Activated CD4-positive, alpha-beta T cell treated with anti-CD3 and anti-CD28 coated beads, Interleukin-2, amount 50 U/mL, for 48 hours (primary cell): ENCODE data around the gene ESYT1.
A peak's percentile ranks its signal among the peaks of the same experiment; 100 is the strongest.
"Not testable (repeated sequence)": the region's sequence is repeated elsewhere in the genome, so short reads cannot be mapped to it uniquely, and the experiment has no call there.

Experiments used
- DNase-seq, 2 experiments: peaks; one replicate each; pipeline ENCODE4 v3.0.0-alpha.2; 2020

ESYT1 gene

DNA sequence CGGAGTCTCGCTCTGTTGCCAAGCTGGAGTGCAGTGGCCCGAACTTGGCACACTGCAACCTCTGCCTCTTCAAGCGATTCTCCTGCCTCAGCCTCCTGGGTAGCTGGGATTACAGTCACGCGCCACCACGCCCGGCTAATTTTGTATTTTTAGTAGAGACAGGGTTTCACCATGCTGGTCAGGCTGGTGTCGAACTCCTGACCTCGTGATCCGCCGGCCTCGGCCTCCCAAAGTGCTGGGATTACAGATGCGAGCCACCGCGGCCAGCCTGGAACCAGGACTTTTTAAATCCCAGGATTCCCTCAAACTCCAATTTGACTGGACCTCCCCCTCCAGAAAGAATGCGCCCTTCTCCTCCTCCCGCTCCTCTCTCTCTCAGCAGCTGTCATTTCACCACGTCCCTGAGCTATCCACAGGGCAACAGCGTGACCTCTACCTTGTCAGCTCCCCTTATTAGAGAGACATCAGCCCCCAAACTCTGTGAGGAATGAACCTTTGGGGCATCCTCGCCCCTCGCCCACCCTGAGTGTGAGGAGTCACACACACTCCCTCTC is 2.0 kb downstream of the ESYT1 start:
- DNase-seq = no peak

DNA sequence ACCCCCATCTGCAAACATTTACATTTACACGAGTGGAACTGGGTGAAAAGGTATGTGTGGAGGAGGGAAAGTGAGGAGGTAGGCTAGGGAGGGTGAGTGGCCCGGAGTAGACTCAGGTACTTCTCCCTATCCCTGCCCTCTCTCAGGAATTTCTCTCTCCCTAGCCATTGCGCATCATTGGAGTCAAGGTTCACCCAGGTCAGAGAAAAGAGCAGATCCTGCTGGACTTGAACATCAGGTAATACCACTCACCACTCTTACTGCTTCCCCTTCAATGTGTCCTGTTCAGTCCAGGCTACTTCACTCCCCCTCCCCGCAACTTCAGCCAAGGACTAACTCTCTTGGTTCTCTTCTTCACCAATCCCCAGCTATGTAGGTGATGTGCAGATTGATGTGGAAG is 2.8 kb downstream of the ESYT1 start:
- DNase-seq = no peak

DNA sequence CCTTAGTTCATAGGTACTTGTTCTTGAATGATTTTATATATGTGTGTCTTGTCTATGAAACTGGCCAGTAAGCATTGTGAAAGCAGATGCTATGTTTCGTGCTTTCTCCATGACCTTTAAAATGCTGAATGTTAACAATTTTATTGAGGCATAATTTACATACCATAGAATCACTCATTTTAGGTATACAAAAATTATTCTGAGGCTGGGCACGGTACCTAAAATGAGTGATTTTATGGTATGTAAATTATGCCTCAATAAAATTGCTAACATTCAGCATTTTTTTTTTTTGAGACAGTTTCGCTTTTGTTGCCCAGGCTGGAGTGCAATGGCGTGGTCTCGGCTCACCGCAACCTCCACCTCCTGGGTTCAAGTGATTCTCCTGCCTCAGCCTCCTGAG is 6.8 kb downstream of the ESYT1 start:
- no peak for DNase-seq

DNA sequence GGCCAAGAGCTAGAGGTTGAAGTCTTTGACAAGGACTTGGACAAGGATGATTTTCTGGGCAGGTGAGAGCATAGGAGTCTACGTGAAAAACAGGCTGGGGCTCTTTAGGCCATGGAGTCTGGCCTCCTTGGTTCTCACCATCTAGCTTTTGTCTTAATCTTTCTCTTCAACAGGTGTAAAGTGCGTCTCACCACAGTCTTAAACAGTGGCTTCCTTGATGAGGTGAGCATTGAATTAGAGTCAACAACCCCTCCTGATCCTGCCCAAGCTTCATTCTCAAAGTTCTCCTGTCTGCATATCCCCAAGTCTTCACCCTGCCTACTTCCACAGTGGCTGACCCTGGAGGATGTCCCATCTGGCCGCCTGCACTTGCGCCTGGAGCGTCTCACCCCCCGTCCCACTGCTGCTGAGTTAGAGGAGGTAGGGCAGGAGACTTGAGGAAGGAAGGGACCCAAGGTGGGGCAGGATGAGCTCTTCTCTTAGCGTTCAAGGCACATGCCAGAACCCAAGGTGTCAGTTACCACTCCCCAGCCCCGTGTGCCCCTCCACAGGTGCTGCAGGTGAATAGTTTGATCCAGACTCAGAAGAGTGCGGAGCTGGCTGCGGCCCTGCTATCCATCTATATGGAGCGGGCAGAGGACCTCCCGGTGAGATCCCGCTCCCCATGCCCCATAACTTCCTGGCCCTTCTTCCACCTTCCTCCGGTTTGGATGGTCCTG is 9.9 kb downstream of the ESYT1 start:
- no peak for DNase-seq

DNA sequence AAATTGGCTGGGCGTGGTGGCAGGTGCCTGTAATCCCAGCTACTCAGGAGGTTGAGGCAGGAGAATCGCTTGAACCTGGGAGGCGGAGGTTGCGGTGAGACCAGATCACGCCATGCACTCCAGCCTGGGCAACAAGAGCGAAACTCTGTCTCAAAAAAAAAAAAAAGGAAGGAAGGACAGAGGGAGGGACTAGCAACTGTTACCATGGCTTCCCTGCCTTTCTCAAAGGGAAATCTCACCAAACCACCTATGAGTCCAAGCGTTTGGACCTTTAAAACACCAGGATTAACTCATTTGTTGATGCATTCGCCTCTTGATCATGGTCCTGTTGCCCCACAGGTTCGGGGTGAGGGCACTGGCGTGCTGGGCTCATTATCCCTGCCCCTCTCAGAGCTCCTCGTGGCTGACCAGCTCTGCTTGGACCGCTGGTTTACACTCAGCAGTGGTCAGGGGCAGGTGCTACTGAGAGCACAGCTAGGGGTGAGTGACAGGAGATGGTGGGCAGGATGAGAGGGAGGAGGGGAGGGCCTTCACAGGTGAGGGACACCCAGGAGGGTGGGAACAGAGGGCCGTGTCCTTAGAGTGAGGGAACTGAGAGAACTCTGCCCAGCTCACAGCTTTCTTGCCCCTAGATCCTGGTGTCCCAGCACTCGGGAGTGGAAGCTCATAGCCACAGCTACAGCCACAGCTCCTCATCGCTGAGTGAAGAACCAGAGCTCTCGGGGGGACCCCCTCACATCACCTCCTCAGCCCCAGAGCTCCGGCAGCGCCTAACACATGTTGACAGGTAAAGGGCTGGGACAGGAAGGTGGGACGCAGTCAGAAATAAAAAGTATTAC is 14.1 kb downstream of the ESYT1 start:
- DNase-seq = no peak

DNA sequence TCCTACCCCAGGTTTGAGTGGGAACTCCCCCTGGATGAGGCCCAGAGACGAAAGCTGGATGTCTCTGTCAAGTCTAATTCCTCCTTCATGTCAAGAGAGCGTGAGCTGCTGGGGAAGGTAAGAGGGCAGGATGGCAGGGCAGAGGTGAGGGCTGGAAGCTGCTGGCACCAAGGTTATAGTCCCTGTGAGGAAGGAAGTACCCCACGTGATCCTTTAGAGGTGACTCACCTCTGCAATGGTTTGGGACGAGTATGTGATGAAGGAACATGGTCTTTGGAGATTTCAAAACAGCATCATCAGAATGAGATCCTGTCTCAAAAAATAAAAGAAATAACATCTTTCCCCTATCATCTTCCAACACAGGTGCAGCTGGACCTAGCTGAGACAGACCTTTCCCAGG is 15.2 kb downstream of the ESYT1 start:
- no peak for DNase-seq

DNA sequence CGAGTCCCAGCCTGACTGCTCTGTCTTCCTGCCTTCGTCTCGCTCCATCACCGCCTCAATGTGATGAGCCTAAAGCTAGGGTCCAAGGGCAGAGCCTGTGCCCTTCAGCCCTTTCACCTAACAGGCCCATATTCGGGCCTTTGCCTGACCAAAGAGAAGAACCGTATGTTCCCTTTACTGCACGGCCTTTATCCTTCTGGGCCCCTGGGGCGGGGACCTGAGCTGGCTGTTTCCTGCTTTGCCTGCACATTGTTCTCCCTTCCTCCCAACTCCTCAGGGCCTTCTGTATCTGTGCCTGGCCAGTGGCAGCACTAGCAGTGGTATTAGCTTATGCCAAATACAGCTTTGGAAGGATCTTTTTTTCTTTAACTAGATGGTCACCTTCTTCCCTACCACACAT is 15.8 kb downstream of the ESYT1 start:
- DNase-seq = no peak

DNA sequence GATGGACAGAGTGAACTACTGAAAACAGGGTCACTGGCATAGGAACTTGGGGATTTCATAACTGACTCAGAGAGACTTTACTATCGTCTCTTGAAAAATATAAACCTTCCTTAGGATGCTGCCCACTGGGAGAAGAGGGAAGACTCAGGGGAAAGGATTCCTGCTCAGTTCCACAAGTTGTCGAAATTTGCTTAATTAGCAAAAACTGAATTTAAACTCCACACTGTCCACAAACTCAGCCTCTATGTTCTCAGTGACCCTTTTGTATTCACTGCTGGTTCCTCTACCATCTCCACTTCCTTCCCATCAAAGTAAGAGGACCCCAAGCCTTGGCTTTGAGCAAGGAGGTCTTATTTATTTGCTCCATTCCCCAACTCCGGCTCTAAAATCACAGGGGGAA is 17.1 kb downstream of the ESYT1 start:
- no peak for DNase-seq

DNA sequence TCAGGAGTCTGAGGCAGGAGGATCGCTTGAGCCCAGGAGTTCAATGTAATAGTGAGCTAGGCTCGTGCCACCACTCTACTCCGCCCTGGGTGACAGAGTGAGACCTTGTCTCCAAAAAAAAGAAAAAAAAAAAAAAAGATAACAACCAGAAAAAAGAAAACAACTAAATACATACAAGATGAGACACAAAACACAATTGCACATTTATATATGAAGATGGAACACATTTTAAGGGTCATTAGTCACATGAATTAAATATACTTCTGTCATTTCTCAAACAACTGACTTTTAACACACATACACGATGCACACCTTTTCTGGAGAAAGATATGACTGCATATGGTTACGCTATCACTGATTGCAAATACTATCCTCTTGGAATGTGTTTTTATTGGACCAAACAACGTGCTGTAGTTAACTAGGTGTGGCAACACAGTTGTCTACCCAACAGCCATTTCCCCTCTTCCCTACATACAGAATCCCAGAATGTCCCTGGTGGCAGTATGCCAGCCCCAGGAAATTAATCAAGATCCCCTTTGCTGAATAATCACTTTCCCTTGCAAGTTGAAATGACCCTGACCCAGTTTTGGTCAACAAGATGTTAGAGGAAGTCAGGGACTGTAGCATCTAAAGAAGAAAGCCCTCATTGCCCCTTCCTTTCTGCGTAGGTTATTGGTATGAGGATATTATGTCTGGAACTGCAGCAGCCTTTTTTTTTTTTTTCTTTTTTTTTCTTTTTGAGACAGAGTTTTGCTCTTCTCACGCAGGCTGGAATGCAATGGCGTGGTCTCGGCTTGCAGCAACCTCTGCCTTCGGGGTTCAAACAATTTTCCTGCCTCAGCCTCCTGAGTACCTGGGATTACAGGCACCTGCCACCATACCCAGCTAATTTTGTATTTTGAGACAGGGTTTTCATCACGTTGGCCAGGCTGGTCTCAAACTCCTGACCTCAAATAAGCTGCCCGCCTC is 18.7 kb downstream of the ESYT1 start:
- no peak for DNase-seq

DNA sequence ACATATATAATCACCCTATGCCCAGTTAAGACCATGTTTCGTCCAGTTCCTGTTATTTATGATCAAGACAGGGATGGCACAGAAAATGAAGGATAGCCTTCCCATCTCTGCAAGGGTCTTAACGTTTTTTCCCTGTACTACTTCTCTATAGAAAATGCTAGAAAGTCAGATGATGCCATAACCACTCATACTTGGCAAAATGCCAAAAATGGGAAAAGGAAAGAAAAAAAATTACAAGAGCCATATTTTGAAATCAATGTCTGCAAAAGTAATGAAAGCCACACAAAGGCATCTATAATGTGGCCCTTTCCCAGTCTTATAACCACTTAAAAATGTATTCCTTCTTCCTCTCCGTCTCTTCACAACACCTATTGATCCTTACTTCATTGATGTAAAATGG is 22.5 kb downstream of the ESYT1 start:
- no peak for DNase-seq

DNA sequence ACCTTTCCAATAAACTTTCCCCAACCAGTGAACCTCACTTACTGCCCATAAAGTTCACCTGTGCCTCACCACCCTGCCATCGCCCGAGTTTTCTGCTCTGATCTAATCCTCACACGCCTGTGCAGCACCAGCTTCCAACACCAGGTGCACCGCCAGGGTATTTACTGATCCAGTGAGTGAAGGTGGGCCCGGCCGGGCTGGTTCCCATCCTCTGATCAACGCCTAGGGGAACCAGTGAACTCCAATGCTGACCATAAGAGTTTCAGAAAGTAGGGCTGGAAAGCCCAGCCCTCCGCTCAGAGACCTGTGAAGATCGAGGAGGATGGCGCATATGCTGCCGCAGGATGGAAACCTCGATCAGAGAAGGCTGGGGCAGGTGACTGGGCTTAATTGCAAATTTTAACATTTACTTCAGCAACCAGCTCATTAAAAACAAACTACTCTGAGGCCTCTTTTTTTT is 23.6 kb downstream of the ESYT1 start:
- DNase-seq = peak; percentile 74 to 80

DNA sequence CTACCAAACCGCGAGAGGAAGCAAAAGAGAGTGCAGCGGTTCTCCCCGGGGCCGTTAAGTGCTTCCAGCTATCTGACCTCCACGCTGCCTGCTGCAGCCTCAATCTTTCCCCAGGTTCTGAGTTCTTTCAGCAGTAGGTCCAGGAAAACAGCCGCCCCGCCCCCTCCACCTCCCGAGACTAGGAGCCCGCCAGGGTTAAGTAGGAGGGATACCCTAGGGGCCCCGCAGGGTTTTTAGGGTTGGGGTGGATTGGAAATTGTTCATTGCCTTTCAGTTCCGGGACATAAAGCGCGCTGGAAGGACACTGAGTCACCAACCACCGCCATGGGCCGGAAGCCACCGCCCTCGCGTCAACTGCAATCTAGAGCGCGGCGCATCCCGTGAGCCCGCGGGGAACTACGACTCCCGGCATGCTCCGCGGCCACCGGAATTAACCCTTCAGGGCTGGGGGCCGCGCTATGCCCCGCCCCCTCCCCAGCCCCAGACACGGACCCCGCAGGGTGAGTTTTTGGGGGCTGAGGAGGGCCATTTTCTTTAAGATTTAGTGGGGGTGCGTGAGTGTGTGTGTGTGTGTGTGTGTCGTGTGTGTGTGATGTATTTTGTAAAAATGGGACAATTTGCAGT is 24.2 kb downstream of the ESYT1 start, which contains the start of gene MYL6B:
Gene MYL6B (plus strand): TSS at position 456 of the 624 bp plus-strand sequence. CDS start 1,332 bp downstream, outside the sequence.
- peak; percentile 94 to 96 for DNase-seq

DNA sequence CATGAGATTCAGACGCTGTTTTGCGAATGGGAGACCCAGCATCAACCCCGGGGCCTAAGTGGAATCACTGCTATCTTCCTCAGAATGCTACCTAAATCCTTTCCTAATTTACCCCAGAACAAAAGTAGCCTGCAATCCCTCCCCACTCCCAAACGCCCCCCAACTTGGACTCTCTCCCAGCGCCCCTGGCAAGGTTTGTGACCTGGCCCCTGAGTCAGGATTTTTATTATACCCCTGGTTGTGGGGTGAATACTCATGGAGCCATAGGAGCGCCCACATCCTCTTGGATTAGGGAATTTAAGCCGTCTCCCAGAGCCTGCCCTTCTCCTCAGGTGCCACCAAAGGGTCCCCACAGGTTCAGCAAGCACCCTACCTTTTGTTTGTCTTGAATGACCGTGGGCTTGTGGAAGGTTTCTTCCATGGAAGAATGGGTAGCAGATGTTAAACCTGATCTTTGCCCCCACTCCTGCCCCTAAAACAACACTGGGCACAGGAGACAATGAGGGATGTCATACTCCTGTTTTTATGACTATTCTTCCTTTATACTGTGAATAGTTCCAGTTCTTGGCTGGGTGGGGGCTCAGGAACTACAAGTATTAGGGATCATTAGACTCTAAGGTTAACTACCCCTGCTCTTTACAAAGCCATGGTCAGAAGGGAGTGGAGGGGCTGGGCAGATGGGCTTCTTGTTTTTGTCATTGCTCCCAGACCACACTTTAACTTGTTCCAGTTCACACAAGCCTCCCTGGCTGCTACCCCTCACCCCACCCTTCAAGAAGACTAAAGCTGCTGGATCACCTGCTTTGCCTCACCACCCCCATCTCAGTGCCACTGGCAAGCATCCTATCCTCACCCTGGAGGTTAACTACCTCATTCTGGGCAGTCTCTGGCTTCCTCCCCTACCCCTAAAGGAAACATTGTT is 24.9 kb downstream of the ESYT1 start:
- no peak for DNase-seq

DNA sequence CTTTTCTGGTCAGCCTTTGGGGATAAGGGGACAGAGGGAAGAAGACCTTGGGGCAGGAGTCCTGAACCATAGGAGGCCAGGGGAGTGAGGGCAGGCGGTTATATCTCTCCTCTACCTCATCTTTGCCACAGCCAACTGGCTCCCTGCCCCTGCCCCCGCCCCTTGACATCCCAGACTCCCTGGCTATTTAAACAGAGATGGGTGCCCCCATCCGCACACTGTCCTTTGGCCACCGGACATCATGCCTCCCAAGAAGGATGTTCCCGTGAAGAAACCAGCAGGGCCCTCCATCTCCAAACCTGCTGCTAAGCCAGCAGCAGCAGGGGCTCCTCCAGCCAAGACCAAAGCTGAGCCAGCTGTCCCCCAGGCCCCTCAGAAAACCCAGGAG is 25.6 kb downstream of the ESYT1 start:
- no peak for DNase-seq

DNA sequence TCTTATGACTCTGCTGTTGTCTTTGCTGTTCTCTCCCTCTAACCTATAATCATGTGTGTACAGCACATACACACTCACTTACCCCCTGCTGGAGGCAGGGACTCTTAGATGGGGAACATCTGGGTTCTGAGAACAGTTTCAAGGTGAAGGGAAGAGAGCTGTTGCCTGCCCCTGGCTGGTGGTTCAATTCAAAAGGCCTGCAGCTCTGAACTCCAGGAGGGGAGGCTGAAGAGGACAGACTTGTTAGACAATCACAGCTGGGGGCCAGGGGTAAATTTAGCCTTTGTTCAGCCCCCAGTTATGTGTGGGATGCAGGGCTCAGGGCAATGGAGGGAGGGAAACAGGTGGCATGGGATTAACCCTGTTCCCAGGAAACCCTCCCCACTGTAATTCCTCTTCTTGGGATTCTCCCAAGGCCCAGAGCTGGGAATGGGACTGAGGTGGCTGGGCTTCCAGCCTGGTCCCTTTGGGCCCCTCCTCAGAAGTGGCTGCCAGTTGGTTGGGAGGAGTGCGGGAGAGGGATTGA is 26.2 kb downstream of the ESYT1 start:
- DNase-seq = no peak

DNA sequence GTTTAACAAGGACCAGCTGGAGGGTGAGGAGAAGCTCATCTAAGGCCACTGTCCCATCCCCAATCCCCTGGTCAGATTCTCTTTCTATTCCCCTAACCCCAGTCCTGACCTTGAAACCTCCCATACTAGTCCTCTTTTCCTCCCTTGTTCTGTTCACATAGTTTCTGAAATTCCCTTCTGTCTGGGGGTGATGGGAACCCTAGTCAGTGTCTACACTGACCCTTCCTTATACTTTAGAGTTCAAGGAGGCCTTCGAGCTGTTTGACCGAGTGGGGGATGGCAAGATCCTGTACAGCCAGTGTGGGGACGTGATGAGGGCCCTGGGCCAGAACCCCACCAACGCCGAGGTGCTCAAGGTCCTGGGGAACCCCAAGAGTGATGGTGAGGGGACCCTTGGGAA is 26.8 kb downstream of the ESYT1 start:
- DNase-seq = no peak

DNA sequence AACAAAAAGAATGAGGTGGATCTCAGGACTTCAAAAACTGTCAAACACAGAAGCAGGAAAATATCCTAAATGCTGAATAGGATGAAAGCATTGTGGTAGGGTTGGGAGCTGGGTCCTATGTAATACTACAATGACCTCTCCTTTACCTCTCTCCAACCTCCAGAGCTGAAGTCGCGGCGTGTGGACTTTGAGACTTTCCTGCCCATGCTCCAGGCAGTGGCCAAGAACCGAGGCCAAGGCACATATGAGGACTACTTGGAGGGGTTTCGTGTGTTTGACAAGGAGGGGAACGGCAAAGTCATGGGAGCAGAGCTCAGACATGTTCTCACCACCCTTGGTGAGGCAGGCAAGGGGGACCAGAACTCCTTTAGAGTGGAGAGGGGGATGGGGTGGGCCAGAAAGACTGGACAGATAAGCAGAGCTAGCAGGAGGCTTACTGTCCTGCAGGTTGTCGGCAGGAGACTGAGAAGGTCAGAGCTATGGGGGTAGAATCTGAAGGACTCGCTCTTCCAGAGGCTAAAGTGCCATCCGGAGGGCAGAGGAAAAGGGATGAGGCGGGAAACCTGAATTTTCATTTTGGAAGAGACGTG is 27.3 kb downstream of the ESYT1 start:
- DNase-seq = no peak

DNA sequence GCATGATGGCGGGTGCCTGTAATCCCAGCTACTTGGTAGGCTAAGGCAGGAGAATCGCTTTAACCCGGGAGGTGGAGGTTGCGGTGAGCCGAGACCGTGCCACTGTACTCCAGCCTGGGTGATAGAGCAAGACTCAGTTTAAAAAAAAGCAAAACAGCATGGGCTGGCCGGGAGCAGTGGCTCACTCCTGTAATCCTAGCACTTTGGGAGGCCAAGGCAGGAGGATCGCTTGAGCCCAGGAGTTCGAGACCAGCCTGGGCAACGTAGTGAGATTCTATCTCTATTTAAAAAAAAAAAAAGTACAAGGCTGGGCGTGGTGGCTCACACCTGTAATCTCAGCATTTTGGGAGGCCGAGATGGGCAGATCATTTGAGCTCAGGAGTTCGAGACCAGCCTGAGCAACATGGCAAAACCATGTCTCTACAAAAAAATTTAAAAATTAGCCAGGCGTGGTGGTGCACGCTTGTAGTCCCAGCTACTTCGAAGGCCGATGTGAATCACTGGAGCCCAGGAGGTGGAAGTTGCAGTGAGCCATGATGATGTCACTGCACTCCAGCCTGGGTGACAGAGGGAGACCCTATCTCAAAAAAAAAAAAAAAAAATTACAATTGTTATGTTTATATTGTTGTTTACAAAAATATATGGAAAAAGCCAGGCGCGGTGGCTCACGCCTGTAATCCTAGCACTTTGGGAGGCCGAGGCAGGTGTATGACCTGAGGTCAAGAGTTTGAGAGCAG is 28.6 kb downstream of the ESYT1 start:
- DNase-seq = not testable (repeated sequence)

DNA sequence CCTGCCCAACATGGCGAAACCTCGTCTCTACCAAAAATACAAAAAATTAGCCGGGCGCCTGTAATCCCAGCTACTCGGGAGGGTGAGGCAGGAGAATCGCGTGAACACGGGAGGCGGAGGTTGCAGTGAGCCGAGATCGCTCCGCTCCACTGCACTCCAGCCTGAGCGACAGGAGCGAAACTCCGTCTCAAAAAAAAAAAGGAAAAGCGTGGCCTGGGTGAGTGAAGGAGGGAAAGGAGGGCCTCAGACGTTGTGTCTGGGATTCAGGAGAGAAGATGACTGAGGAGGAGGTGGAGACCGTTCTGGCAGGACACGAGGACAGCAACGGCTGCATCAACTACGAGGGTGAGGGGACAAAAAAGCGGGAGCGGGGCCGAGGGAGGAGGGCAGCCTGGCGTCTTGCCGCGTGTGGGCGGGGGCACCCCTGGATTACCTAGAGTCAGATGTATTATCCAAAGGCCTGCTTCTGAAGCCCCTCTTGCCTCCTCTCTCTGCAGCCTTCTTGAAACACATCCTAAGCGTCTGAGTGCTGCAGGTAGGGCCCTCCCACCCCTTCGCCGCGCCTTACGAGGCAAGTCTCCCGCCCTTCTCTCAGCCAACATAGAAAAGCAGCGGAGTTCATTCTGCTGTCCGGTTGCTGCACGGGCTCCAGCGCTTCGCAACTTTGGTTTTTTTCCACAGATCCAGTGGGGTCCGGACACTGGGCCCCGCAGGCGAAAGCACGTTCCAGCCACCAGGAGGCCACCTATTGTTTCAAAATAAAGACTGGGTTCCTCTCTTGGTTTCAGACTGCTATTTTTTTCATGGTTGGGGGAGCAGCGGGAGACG is 29.3 kb downstream of the ESYT1 start:
- DNase-seq = peak; percentile 60 to 68
